ENCODE data around the gene COL23A1.

Gene COL23A1

GRCh38 chr5:178468196-178468685 lies 122.0 kb downstream of the COL23A1 start:
- no peak for DNase-seq (ENCODE audit: low read depth)

GRCh38 chr5:178467568-178468195 lies 122.5 kb downstream of the COL23A1 start:
- no peak overlapping the region for H3K4me3 ChIP-seq (ENCODE audit: low read depth, low read length)
- DNase-seq (ENCODE audit: low read depth): no peak

More at GRCh38 chr5:178468196-178468685, 122.0 kb downstream of the COL23A1 start:
- no peak overlapping the region for H3K4me3 ChIP-seq (ENCODE audit: low read depth, low read length)

GRCh38 chr5:178467205-178467567 lies 123.0 kb downstream of the COL23A1 start:
- H3K4me3 ChIP-seq (ENCODE audit: low read depth, low read length): no peak overlapping the region

GRCh38 chr5:178466342-178466741 lies 123.9 kb downstream of the COL23A1 start:
- no peak overlapping the region for H3K4me3 ChIP-seq (ENCODE audit: low read depth, low read length)
- no peak for DNase-seq (ENCODE audit: low read depth)

More at GRCh38 chr5:178467205-178467567, 123.0 kb downstream of the COL23A1 start:
- DNase-seq (ENCODE audit: low read depth): no peak

GRCh38 chr5:178465861-178466288 lies 124.3 kb downstream of the COL23A1 start:
- H3K4me3 ChIP-seq (ENCODE audit: low read depth, low read length): no peak overlapping the region
- no peak for DNase-seq (ENCODE audit: low read depth)

GRCh38 chr5:178465228-178465860 lies 124.8 kb downstream of the COL23A1 start:
- DNase-seq (ENCODE audit: low read depth): no peak
- H3K4me3 ChIP-seq (ENCODE audit: low read depth, low read length): no peak overlapping the region

- no peak overlapping the region for H3K4me3 ChIP-seq (ENCODE audit: low read depth, low read length)
- DNase-seq (ENCODE audit: low read depth): no peak
Observed at GRCh38 chr5:178464431-178465048, 125.7 kb downstream of the COL23A1 start.

GRCh38 chr5:178463321-178464155 lies 126.7 kb downstream of the COL23A1 start:
- DNase-seq (ENCODE audit: low read depth): no peak
- no peak overlapping the region for H3K4me3 ChIP-seq (ENCODE audit: low read depth, low read length)

- no peak for DNase-seq (ENCODE audit: low read depth)
- H3K4me3 ChIP-seq (ENCODE audit: low read depth, low read length): no peak overlapping the region
Observed at GRCh38 chr5:178462816-178463215, 127.4 kb downstream of the COL23A1 start.

GRCh38 chr5:178462076-178462475 lies 128.1 kb downstream of the COL23A1 start:
- DNase-seq (ENCODE audit: low read depth): no peak
- no peak overlapping the region for H3K4me3 ChIP-seq (ENCODE audit: low read depth, low read length)

GRCh38 chr5:178461004-178461730 lies 129.0 kb downstream of the COL23A1 start:
- no peak for DNase-seq (ENCODE audit: low read depth)
- H3K4me3 ChIP-seq (ENCODE audit: low read depth, low read length): no peak overlapping the region

- no peak overlapping the region for H3K4me3 ChIP-seq (ENCODE audit: low read depth, low read length)
- DNase-seq (ENCODE audit: low read depth): no peak
Observed at GRCh38 chr5:178460598-178460997, 129.6 kb downstream of the COL23A1 start.

- no peak for DNase-seq (ENCODE audit: low read depth)
- H3K4me3 ChIP-seq (ENCODE audit: low read depth, low read length): no peak overlapping the region
Observed at GRCh38 chr5:178460174-178460573, 130.0 kb downstream of the COL23A1 start.

GRCh38 chr5:178458140-178458539 lies 132.1 kb downstream of the COL23A1 start:
- no peak for DNase-seq (ENCODE audit: low read depth)
- H3K4me3 ChIP-seq (ENCODE audit: low read depth, low read length): no peak overlapping the region

GRCh38 chr5:178457471-178457870 lies 132.7 kb downstream of the COL23A1 start:
- H3K4me3 ChIP-seq (ENCODE audit: low read depth, low read length): no peak overlapping the region
- no peak for DNase-seq (ENCODE audit: low read depth)

- no peak overlapping the region for H3K4me3 ChIP-seq (ENCODE audit: low read depth, low read length)
- no peak for DNase-seq (ENCODE audit: low read depth)
Observed at GRCh38 chr5:178455480-178455835, 134.7 kb downstream of the COL23A1 start.

- DNase-seq (ENCODE audit: low read depth): no peak
- H3K4me3 ChIP-seq (ENCODE audit: low read depth, low read length): no peak overlapping the region
Observed at GRCh38 chr5:178454821-178455479, 135.2 kb downstream of the COL23A1 start.

GRCh38 chr5:178454303-178454702 lies 135.9 kb downstream of the COL23A1 start:
- no peak for DNase-seq (ENCODE audit: low read depth)
- no peak overlapping the region for H3K4me3 ChIP-seq (ENCODE audit: low read depth, low read length)

GRCh38 chr5:178453224-178453623 lies 137.0 kb downstream of the COL23A1 start:
- no peak for DNase-seq (ENCODE audit: low read depth)
- no peak overlapping the region for H3K4me3 ChIP-seq (ENCODE audit: low read depth, low read length)
